ENCODE results near the gene MAML2. TPM values are rescaled to one million over a fixed set of nuclear protein-coding genes. Genes with fewer than 3 reads are reported as not detected.
A peak's percentile ranks its signal among the peaks of the same experiment; 100 is the strongest.
"Not testable (repeated sequence)": the region's sequence is repeated elsewhere in the genome, so short reads cannot be mapped to it uniquely, and the experiment has no call there.

MAML2 gene
- total RNA-seq, 1 experiment from 2014 or later: 2.1 TPM

DNA sequence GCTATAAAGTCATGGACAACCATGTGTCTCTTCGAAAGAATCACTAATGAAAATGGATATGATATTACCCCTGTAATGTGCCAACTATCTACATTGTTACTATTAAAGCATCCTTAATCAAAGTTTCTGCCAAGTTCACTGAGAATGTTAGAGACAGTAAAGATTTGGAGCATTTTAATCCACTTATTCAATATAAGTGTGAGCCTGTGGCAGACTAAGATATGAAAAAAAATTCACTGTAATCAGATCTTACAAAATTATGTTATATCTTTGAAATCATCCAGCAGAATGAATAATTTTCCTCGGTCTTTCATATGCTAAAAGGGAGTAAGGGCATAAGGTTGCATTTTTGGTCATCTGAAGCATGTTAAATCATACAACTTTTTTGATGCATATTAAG, 49.9 kb downstream of the MAML2 start:
- DNase-seq (ENCODE audit: low spot score): no peak

DNA sequence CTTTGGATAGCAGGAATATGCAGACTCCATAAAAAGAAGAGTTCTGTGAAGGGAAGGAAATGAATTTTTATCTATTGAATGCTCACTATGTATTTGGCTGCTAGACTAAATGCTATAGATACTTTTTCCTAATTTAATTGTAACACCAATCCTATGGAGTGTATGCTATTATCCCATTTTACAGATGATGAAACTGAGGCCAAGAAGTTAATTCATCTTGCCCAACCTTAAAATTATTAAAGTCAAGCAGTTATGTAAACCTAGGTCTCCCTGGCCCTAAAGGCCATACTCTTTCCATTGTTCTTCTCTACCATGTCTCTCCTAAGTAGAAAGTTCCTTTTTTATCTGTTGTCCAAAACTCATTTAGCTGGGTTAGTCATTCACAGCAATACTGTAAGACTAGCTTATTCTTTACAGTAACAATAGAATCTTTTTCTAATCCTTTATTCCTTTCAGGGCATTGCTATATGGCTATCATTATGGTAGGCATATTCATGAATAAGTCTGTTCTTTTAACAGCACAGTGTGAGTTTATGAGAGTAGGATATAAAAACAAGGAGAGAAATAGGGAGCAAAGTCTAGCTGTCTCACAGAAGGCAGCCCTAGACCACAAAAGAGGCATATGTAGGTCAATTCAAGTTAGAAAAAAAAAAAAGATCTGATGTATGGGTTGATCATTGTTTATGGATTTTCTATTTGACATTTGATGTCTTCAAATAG, 50.5 kb downstream of the MAML2 start:
- no peak for DNase-seq (ENCODE audit: low spot score)

DNA sequence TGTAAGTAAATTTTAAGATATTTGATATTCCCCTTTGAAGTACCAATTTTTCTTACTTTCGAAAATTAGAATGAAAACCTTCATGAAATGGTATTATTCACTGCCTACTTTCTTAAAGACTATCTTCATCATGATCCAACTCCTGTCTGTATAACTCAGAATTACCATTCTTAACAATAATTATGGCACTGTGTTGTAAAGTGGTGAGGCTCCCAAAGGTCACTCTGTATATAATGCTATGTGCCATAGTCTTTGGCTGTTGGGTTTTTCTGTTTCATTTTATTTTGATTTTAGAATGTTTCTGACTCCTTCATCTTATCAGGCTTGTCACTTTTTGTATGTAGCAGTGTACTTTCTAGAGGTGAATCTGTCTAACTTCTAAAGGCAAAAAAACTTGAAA, 52.4 kb downstream of the MAML2 start:
- DNase-seq (ENCODE audit: low spot score): no peak

GRCh38 chr11:96290031-96290430, 53.0 kb downstream of the MAML2 start:
- DNase-seq (ENCODE audit: low spot score): no peak

DNA sequence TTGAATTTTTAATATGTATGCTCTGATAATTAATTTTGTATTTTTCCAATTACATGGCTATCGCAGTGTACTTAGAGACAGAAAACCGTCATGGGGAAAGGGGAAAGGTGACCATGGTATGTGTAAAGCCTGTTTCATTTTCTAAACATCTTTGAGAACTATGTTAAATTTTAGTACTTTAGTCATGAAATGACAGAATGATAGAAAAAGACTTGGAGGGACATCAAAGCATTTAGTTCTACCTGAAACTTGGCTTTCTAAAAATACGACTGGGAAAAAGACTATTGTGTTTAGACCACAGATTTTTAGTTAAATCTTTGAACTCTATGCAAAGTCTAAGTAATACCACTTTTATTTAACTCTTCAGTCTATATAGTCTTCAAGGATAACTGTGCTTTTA, 54.1 kb downstream of the MAML2 start:
- no peak for DNase-seq (ENCODE audit: low spot score)

DNA sequence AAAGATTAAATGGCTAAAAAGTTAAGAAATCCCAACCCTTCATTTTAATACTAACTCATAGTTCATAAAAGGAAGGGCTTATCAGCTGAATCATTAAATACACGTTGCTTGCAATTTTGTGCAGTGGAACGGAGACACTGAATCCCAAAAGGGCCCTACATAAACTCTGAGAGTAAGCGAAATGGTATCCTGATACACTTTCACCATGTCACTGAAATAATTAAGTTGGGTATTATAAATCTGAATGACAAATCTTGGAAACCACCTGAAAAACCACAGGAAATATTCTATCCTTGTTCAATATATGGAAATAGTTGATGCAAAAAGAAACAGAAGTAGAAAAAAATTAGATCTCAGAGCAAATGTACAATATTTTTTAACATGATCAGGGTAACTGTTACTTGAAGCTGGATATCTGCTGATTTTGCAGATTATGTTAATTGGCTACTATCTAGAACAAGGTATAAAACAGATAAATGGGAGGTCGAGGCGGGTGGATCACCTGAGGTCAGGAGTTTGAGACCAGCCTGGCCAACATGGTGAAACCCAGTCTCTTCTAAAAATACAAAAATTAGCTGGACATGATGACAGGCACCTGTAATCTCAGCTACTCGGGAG, 55.1 kb downstream of the MAML2 start:
- DNase-seq (ENCODE audit: low spot score): no peak

GRCh38 chr11:96285985-96286384, 57.0 kb downstream of the MAML2 start:
- DNase-seq (ENCODE audit: low spot score): not testable (repeated sequence)

DNA sequence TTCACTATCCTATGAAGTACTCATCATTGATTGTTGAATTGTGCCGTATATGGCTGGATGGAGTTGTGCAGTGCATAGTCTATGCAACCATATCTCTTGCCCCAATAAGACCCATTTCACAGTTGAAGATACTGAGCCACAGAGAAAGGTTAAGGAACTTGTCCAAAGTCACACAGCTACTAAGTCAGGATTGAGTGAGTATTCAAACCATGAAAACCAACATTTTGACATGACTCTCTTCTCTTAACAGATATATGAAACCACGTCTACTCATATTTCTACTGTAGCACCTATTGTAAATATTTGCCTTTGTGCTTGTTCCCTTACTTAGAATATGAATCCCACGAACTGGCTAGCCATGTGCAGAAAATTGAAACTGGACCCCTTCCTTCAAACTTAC, 58.1 kb downstream of the MAML2 start:
- DNase-seq (ENCODE audit: low spot score): no peak

DNA sequence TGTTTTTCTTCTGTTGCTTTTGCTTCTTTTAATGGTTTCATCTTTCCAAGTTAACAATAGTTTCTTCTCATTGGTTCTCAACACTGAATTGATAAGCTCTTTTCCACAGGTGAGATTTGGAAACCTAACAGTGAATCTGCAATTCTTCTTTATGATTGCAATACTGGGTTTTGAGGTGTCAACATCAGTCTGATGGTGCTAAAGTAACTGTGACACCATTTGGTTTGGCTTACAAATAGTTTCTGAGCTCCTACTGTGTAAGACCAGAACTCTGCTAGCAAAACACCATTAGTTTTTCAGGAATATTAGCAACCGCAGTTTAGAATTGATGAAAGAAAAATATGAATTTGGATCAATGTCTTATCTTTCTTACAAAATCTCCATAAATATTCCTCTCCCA, 58.6 kb downstream of the MAML2 start:
- no peak for DNase-seq (ENCODE audit: low spot score)

- no peak for DNase-seq (ENCODE audit: low spot score)
Measured at GRCh38 chr11:96282625-96283220, 60.3 kb downstream of the MAML2 start.

DNA sequence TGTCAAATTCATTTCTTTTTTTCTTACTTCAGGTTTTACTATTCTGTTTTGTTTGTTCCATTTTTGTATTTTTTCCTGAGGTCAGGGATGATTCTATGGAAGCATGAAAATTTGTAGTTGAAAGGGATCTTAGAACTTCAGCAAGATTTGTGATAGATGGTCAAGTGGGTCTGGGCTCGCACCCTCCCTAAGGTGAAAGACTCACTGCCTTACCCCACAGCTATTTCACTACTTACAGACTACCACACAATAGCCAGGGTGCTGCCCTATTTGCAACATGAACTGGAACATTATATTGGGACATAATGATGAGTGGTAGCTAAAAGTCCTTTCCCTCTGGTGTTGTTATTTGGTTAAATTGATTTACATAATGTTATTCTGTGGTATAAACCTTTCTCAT, 62.6 kb downstream of the MAML2 start:
- no peak for DNase-seq (ENCODE audit: low spot score)

DNA sequence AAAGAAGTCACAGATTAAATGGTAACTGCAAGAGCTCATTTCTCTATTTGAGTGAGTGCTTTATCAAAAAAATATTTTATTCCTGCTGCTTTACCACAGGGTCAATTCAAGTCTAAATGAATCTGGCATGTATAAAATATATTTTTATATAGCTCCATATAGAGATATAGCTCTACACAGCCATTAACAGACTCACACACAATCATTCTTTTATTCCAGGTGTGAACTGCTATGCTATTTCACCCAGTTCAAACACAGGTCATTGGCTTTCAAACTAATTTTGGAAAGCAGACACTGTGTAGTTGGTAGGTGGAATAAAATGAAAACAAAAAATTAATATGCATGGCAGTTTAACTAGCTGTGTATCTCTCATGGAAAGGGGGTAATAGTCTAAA, 63.1 kb downstream of the MAML2 start:
- DNase-seq (ENCODE audit: low spot score): no peak

DNA sequence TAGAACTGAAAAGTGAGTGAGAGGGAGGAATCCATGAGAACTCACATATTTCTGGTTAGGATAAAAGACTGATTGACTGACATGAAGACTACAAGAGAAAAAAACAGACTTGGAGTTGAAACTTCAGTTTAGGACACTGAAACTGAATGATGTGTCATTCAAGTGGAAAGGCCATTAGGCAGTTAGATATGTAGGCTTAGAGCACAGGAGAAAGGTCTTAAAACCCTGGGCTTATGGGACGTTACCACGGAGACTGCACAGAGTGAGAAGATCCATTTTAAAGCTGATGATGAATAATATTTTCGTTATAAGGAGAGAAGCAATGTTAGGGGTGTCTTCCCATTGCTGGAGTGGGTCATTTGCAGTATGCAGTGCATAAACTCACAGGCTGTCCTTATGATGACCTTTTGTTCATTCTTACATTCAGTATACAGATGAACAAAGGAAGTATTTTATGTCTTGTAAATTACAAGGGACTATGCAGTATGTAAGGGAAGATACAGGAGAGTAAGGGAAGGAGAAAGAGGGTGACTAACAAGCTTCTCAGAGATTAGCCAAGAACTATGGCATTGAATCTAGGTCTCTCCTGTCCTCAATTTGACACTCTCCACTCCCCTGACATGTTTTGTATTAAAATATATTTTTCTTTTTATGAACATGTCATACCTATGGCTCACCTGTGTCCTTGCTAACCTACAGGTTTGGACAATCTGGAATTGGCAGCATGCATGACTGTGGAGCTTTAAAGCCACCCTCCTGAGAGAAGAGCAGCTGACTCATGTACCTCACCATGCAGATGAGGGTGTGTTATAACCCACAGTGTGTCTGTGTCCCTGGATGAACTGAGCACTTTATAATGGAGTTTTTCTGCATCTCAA, 63.7 kb downstream of the MAML2 start:
- peak; percentile 18 for DNase-seq (ENCODE audit: low spot score)

DNA sequence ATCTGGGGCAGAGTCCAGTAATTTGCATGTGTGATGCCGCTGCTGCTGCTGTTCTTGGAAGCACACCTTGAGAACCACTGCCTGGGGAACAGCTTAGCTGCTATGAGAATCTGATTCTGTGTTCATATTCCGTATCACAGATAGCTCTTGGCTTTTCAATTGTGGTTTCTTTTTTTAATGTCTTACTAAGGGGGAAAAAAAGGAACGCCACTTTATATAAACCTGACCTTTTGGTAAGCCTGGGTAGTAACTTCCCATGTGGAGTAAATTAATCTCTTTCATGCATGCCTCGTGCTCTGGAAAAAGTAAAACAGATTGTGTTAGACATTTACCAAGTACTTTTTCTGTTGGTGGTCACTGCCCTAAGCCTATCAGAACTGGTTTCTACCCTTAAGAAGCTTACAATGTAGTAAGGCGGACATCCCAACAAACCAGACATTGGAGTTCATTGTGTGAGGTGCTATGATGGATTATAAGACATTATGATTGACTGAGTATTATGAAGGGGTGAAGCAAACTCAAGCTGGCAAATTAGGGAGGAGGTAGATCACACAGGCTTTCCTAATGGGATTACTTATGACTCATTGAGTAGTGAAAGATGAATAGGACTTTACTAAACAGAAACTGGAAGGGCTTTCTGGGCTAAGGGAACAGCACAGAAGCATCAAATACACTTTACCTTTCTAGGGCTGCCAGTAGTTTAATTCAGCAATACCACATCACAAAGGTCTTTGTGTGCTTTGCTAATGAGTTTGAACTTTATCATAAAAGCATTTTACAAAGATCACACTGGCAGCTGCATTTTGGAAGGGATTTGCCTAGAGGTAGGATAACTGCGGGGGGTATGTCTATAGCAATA, 64.7 kb downstream of the MAML2 start:
- no peak for DNase-seq (ENCODE audit: low spot score)

DNA sequence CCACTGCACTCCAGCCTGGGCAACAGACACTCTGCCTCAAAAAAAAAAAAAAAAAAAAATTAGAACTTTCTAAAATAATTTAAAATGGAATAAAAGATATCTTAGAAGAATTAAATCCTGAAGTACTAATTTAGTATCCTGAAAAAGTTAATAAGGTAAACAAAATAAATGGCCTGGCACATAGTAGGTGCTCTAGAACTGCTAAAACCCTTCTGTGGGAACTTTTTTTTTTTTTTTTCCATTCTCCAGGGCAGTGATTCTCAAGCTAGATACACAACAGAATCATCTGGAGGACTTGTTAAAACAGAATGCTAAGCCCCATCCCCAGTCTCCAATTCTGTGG, 65.3 kb downstream of the MAML2 start:
- DNase-seq (ENCODE audit: low spot score): no peak

- DNase-seq (ENCODE audit: low spot score): no peak
Measured at GRCh38 chr11:96276836-96277235, 66.2 kb downstream of the MAML2 start.

DNA sequence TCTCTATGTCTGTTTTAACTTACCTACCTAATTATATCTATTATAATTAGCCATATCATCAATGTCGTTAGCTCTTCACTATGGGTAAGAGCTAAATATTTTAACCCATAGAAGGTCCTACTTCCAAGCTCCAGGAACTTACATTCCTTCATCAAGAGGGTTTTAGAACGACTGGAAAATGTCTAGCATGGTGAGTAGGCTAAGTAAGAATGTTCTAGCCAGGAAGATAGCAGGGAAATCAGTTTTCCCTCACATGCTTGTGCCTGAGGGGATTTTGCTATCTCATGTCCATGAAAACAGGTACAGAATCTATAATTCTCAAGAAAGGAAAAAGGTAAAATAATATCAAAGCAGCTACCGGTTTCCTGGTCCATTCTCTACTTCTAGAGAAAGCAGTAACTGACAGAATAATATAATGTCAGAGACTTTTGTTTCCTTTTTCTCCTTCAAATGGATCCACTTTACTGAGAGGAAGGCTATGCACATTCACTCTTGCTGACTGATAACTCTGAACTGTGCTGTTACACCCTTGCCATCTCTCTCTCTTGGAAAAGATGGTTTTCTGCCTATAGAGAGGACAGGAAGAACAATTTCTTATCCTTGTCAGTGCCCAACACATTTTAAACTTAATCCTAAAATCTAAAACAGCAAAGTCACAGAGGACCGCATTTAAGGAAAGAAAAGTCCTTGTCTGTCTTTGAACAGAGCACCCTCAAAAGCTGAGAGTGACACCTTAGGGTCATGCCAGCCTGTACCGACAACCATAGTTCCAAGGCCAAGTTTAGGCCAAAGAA, 67.0 kb downstream of the MAML2 start:
- no peak for DNase-seq (ENCODE audit: low spot score)

GRCh38 chr11:96273507-96273906, 69.5 kb downstream of the MAML2 start:
- no peak for DNase-seq (ENCODE audit: low spot score)

- no peak for DNase-seq (ENCODE audit: low spot score)
Measured at GRCh38 chr11:96272529-96273222, 70.3 kb downstream of the MAML2 start.

DNA sequence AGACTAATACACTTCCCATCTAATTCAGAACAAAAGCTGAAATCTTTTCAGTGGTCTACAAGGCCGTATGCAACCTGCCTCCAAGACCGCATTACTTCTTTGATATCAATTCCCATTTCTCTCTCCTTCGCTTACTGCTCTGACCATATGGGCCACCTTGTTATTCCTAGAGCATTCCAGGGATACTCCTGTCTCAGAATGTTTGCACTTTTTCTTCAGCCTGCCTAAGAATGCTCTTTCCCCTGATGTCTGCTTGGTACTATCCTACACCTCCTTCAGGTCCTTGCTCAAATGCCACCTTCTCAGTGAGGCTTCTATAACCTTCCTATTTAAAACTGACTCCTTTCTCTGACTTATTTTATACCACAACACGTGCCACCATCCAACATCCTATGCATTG, 71.2 kb downstream of the MAML2 start:
- DNase-seq (ENCODE audit: low spot score): no peak
